ENCODE results near the gene PMEL.
A peak's percentile ranks its signal among the peaks of the same experiment; 100 is the strongest.

The PMEL gene

DNA sequence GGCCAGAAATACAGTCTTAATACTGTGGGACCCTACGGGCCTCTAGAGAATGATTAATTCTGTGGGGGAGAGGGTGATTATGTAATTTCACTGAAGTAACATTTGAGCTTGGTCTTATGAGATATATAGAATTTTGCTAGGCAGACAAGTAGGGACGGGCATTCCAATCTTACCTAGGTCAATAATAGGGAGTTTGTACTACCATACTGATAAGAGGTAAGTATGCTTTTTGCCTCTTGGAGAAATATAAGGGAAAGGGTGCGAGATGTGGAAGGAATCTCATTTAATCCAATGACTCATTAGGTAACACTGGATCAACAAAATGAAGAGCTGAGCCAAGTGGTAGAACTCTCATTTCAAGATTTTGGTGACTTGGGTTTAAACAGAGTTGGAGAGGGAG, 13.2 kb upstream of the PMEL start:
- Histone ChIP-seq H3K4me1 (ENCODE audit: control insufficient read depth, insufficient read depth, low read length) (peaks cover 4% of the 10 kb centered on the region), H3K4me3 (ENCODE audit: low read length) (no peak overlapping the region), H3K27me3 (ENCODE audit: control insufficient read depth, insufficient read depth, low read length) (no peaks in the 10 kb centered on the region), H3K9ac (ENCODE audit: low read length) (no peak overlapping the region), H3K36me3 (ENCODE audit: control insufficient read depth, insufficient read depth, low read length) (no peaks in the 10 kb centered on the region), H3K9me3 (ENCODE audit: control insufficient read depth, low read length) (no peaks in the 10 kb centered on the region)

DNA sequence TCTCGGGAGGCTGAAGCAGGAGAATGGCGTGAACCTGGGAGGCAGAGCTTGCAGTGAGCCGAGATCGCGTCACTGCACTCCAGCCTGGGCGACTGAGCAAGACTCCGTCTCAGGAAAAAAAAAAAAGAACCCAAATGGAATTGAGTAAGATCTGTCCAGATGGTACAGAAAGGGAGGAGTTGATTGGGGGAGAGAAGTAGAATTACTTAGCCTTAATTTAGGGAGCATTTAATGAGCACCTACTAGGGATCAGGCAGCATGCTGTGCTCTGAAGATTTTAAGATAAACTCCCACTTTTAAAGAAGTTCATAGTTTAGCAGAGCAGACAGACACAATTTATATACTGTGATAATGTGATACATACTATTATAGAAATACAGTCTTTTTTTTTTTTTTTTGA, 12.6 kb upstream of the PMEL start:
- Histone ChIP-seq H3K36me3 (ENCODE audit: control insufficient read depth, insufficient read depth, low read length) (no peaks in the 10 kb centered on the region), H3K9me3 (ENCODE audit: control insufficient read depth, low read length) (no peaks in the 10 kb centered on the region), H3K4me3 (ENCODE audit: low read length) (no peak overlapping the region), H3K27me3 (ENCODE audit: control insufficient read depth, insufficient read depth, low read length) (no peaks in the 10 kb centered on the region), H3K9ac (ENCODE audit: low read length) (no peak overlapping the region), H3K4me1 (ENCODE audit: control insufficient read depth, insufficient read depth, low read length) (peaks cover 4% of the 10 kb centered on the region)

DNA sequence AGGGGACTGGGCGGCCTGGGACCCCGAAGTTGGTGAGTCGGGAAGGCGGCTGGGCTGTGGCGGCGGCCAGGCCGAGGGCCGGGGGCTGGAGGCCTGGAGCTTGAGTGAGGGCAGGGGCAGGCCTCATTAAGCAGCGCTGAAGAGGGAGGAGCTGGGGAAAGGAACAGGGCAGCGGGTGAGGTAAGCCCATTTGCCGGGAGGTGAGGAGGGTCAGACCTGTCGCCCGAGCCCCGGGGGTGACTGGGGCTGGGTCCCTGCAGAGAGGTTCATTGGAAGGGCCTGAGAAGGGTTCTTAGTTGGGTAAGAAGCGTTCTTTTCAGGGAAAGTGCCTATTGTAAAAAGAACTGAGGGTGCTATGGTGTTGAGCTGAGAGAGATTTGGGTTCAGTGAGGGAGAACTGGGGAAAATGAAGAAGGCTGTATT, 8.5 kb upstream of the PMEL start:
- Histone ChIP-seq H3K4me3 (ENCODE audit: low read length) (peak overlapping the region; percentile 79), H3K4me1 (ENCODE audit: control insufficient read depth, insufficient read depth, low read length) (peaks cover 13% of the 10 kb centered on the region), H3K36me3 (ENCODE audit: control insufficient read depth, insufficient read depth, low read length) (no peaks in the 10 kb centered on the region), H3K9me3 (ENCODE audit: control insufficient read depth, low read length) (no peaks in the 10 kb centered on the region), H3K9ac (ENCODE audit: low read length) (peak overlapping the region; percentile 98), H3K27me3 (ENCODE audit: control insufficient read depth, insufficient read depth, low read length) (no peaks in the 10 kb centered on the region)

DNA sequence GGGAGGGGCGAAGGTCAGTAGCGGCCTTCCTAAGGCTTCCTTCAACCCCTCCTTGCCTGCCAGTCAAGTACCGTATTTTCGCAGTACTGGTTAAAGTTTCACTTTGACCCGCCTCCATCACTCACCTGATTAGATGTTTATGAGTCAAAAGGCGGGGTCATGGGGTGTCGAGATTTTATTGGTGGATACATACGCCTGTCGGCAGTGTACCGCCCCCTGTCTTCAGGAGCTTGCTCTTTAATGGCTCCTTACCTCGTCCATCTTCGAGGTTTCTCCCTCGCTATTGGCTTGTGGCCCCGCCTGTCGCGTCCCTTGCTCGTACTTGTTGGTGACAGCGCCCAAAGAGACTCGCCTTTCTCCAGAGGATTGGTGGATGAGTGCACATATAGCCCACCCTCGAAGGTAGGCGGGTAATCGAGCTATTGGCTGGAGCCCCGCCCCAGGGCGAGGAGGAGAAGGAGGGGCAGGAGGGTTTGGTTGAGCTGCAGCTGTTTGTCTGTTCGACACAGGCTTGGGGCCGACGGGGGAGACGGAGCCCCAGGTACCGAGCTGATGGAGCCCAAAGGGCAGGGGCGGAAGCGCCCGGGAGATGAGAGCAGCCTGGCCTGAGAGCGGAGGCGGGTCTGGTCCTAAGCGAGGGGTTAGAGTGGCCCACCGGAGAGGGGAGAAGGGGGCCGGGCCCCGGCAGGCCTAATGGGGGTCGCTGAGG, 7.9 kb upstream of the PMEL start, which contains the start of gene RAB5B:
RAB5B (plus strand) TSS at position 480 of the 709 bp plus-strand sequence. CDS start 12,883 bp downstream, outside the sequence.
- H3K4me1 ChIP-seq (ENCODE audit: control insufficient read depth, insufficient read depth, low read length) = peaks cover 13% of the 10 kb centered on the region
- no peaks in the 10 kb centered on the region for H3K27me3 ChIP-seq (ENCODE audit: control insufficient read depth, insufficient read depth, low read length)

DNA sequence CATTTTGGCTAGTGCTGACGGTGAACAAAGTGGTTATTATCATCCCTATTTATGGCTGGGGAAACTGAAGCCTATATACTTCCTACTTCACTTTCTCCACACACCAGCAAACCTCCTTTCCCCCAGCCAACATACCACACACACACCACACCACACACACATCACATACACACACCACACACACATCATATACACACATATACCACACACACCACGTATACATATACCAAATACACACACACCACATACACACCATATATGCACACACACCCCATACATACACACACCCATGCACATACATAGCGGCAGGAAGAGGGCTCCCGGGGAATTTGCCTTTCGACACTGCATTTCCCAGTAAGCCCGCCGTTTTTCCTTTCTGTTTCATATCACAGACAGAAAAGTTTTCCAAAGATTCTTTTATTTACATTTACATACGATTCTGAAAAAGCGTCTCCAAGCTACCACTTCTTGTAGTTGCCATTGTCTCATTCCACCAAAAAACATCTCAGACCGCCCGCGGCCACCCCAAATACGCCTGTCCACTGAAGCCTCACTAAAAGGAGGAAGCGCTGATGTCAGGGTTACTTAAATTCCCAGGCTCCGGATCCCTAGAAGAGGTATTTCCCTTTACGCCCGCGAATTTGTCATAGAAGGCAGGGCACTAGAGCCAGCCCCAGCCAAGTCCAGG, 7.2 kb upstream of the PMEL start:
- Histone ChIP-seq H3K4me3 (ENCODE audit: low read length) (peak overlapping the region; percentile 71), H3K27me3 (ENCODE audit: control insufficient read depth, insufficient read depth, low read length) (no peaks in the 10 kb centered on the region), H3K9me3 (ENCODE audit: control insufficient read depth, low read length) (no peaks in the 10 kb centered on the region), H3K9ac (ENCODE audit: low read length) (peak overlapping the region; percentile 87), H3K36me3 (ENCODE audit: control insufficient read depth, insufficient read depth, low read length) (no peaks in the 10 kb centered on the region), H3K4me1 (ENCODE audit: control insufficient read depth, insufficient read depth, low read length) (peaks cover 13% of the 10 kb centered on the region)

More for the DNA sequence above, 7.9 kb upstream of the PMEL start, which contains the start of gene RAB5B:
- Histone ChIP-seq H3K9me3 (ENCODE audit: control insufficient read depth, low read length) (no peaks in the 10 kb centered on the region), H3K36me3 (ENCODE audit: control insufficient read depth, insufficient read depth, low read length) (no peaks in the 10 kb centered on the region), H3K9ac (ENCODE audit: low read length) (peak within 1 kb of the TSS; percentile 98), H3K4me3 (ENCODE audit: low read length) (peak within 1 kb of the TSS; percentile 79)

DNA sequence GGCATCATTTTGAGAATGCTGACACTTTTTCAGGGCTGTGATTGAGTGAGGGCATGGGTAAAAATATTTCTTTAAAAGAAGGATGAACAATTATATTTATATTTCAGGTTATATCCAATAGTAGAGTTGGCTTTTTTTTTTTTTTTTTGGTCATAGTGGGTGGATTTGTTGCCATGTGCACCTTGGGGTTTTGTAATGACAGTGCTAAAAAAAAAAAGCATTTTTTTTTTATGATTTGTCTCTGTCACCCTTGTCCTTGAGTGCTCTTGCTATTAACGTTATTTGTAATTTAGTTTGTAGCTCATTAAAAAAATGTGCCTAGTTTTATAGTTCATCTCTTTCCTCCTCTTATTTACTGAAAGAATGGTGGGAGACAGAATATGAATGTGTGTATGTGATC, 6.6 kb upstream of the PMEL start:
- H3K9me3 ChIP-seq (ENCODE audit: control insufficient read depth, low read length) = no peaks in the 10 kb centered on the region
- H3K36me3 ChIP-seq (ENCODE audit: control insufficient read depth, insufficient read depth, low read length) = no peaks in the 10 kb centered on the region
- peak overlapping the region; percentile 71 for H3K4me3 ChIP-seq (ENCODE audit: low read length)
- no peaks in the 10 kb centered on the region for H3K27me3 ChIP-seq (ENCODE audit: control insufficient read depth, insufficient read depth, low read length)
- peaks cover 17% of the 10 kb centered on the region for H3K4me1 ChIP-seq (ENCODE audit: control insufficient read depth, insufficient read depth, low read length)
- peak overlapping the region; percentile 87 for H3K9ac ChIP-seq (ENCODE audit: low read length)

DNA sequence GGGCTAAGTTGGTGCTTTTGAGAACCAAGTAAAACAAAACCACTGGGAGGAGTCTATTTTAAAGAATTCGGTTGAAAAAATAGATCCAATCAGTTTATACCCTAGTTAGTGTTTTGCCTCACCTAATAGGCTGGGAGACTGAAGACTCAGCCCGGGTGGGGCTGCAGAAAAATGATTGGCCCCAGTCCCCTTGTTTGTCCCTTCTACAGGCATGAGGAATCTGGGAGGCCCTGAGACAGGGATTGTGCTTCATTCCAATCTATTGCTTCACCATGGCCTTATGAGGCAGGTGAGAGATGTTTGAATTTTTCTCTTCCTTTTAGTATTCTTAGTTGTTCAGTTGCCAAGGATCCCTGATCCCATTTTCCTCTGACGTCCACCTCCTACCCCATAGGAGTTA, 6.2 kb upstream of the PMEL start:
- no peaks in the 10 kb centered on the region for H3K27me3 ChIP-seq (ENCODE audit: control insufficient read depth, insufficient read depth, low read length)
- H3K9me3 ChIP-seq (ENCODE audit: control insufficient read depth, low read length) = no peaks in the 10 kb centered on the region
- no peaks in the 10 kb centered on the region for H3K36me3 ChIP-seq (ENCODE audit: control insufficient read depth, insufficient read depth, low read length)
- H3K4me1 ChIP-seq (ENCODE audit: control insufficient read depth, insufficient read depth, low read length) = peaks cover 21% of the 10 kb centered on the region
- H3K9ac ChIP-seq (ENCODE audit: low read length) = no peak overlapping the region
- no peak overlapping the region for H3K4me3 ChIP-seq (ENCODE audit: low read length)

DNA sequence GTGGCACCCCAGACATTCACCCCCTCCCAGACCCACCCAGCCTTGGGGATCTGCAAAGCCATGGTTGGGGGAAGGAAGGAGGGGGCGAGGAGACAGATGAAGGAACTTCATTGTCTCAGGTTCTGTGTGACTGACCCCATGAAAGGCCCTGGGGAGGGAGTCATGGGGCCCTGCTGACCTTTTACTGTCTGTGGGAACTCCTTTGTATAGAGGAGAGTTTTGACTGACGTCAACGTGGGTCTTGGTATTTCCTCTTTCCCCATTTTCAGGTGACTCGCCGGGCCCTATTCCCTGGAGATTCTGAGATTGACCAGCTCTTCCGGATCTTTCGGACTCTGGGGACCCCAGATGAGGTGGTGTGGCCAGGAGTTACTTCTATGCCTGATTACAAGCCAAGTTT, 4.9 kb upstream of the PMEL start:
- Histone ChIP-seq H3K9me3 (ENCODE audit: control insufficient read depth, low read length) (no peaks in the 10 kb centered on the region), H3K27me3 (ENCODE audit: control insufficient read depth, insufficient read depth, low read length) (no peaks in the 10 kb centered on the region), H3K9ac (ENCODE audit: low read length) (no peak overlapping the region), H3K4me3 (ENCODE audit: low read length) (no peak overlapping the region), H3K36me3 (ENCODE audit: control insufficient read depth, insufficient read depth, low read length) (no peaks in the 10 kb centered on the region), H3K4me1 (ENCODE audit: control insufficient read depth, insufficient read depth, low read length) (peaks cover 19% of the 10 kb centered on the region)

DNA sequence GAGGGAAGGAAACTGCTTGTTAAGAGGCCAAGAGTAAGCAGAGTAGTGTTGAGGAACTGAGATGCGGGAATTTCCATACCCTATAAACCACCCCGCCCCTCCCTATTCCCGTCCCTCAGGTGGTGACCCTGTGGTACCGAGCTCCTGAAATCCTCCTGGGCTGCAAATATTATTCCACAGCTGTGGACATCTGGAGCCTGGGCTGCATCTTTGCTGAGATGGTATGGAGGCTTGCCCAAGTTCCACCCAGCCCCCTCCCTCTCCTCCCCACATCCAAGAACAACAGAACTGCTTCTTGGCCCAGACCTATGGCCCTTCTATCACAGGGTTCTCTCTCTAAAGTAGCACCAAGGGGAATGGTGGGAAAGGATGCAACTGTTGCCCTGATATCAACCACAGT, 3.5 kb upstream of the PMEL start:
- Histone ChIP-seq H3K9ac (ENCODE audit: low read length) (no peak overlapping the region), H3K4me1 (ENCODE audit: control insufficient read depth, insufficient read depth, low read length) (peaks cover 19% of the 10 kb centered on the region), H3K27me3 (ENCODE audit: control insufficient read depth, insufficient read depth, low read length) (no peaks in the 10 kb centered on the region), H3K9me3 (ENCODE audit: control insufficient read depth, low read length) (no peaks in the 10 kb centered on the region), H3K36me3 (ENCODE audit: control insufficient read depth, insufficient read depth, low read length) (no peaks in the 10 kb centered on the region), H3K4me3 (ENCODE audit: low read length) (no peak overlapping the region)

DNA sequence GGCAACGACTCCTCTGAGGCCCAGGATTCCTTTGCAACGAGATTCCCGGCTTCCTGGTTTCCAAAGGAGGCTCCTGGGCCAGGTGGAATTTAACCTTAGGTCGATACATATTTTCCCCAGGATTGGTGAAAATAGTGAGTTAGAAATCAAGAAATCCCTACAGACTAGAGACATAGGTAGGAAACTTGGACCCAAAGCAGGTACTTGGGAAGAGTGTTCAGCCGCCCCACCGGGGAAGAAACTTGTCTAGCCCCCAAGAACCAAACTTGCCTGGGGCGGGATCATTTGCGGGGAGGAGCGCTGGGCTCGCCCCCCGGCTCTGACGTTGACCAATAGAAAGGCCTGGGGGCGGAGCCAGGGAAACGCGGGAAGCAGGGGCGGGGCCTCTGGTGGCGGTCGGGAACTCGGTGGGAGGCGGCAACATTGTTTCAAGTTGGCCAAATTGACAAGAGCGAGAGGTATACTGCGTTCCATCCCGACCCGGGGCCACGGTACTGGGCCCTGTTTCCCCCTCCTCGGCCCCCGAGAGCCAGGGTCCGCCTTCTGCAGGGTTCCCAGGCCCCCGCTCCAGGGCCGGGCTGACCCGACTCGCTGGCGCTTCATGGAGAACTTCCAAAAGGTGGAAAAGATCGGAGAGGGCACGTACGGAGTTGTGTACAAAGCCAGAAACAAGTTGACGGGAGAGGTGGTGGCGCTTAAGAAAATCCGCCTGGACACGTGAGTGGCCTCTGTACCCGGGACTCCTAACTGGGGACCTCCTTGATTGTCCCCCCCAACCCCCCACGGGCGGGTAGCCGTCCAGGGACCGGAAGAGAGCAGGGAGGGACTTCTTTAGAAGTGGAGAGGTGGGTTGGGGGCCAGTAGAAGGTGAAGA, 803 bp upstream of the PMEL start, which contains the start of gene CDK2:
CDK2 (plus strand) TSS at position 423 of the 874 bp plus-strand sequence; CDS start at position 602, 179 bp downstream.
- Histone ChIP-seq H3K4me3 (ENCODE audit: low read length) (peak within 1 kb of the TSS; percentile 94), H3K27me3 (ENCODE audit: control insufficient read depth, insufficient read depth, low read length) (no peaks in the 10 kb centered on the region), H3K4me1 (ENCODE audit: control insufficient read depth, insufficient read depth, low read length) (peaks cover 10% of the 10 kb centered on the region), H3K9me3 (ENCODE audit: control insufficient read depth, low read length) (no peaks in the 10 kb centered on the region), H3K36me3 (ENCODE audit: control insufficient read depth, insufficient read depth, low read length) (no peaks in the 10 kb centered on the region), H3K9ac (ENCODE audit: low read length) (peak within 1 kb of the TSS; percentile 93)

DNA sequence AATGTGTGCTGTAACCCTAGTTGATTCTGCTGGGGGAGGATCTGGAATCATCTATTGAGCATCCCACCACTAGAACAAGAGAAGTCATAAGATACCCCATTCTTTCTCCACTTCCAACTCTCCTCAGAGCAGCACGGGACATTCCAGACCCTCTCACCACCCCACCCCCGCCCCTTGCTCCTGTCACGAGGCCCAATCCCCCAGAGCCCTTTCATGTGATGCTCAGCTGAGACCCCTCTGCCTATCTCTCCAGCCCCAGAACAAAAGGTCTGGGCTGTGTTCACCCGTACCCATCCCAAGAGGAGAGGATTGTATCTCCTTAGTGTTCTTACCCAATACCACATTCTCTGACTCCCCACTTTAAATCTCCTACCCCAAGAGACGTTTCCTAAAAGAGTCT, 602 bp downstream of the PMEL start:
- Histone ChIP-seq H3K36me3 (ENCODE audit: control insufficient read depth, insufficient read depth, low read length) (no peaks in the 10 kb centered on the region), H3K4me1 (ENCODE audit: control insufficient read depth, insufficient read depth, low read length) (peaks cover 10% of the 10 kb centered on the region), H3K9ac (ENCODE audit: low read length) (no peak overlapping the region), H3K4me3 (ENCODE audit: low read length) (no peak overlapping the region), H3K27me3 (ENCODE audit: control insufficient read depth, insufficient read depth, low read length) (no peaks in the 10 kb centered on the region), H3K9me3 (ENCODE audit: control insufficient read depth, low read length) (no peaks in the 10 kb centered on the region)
